ENCODE measurements around the gene ADAM12.

- TF ChIP-seq CTCF (IDR thresholded peaks at IDR 0.05), result no peak
- no peak for TF ChIP-seq EP300 (IDR thresholded peaks at IDR 0.05)
- TF ChIP-seq POLR2A (IDR thresholded peaks at IDR 0.05; ENCODE audit: low read depth), result no peak
- no peak for TF ChIP-seq POLR2AphosphoS5 (IDR thresholded peaks at IDR 0.05)
Measured at GRCh38 chr10:126209451-126209850, 178.8 kb downstream of the ADAM12 start.
